ENCODE results near the gene CYP2A13.
"Not testable (repeated sequence)": the region's sequence is repeated elsewhere in the genome, so short reads cannot be mapped to it uniquely, and the experiment has no call there.

- TF ChIP-seq EZH2 (IDR thresholded peaks at IDR 0.05; ENCODE audit: borderline replicate concordance, low read length), result not testable (repeated sequence)
- TF ChIP-seq, protein P1, sequence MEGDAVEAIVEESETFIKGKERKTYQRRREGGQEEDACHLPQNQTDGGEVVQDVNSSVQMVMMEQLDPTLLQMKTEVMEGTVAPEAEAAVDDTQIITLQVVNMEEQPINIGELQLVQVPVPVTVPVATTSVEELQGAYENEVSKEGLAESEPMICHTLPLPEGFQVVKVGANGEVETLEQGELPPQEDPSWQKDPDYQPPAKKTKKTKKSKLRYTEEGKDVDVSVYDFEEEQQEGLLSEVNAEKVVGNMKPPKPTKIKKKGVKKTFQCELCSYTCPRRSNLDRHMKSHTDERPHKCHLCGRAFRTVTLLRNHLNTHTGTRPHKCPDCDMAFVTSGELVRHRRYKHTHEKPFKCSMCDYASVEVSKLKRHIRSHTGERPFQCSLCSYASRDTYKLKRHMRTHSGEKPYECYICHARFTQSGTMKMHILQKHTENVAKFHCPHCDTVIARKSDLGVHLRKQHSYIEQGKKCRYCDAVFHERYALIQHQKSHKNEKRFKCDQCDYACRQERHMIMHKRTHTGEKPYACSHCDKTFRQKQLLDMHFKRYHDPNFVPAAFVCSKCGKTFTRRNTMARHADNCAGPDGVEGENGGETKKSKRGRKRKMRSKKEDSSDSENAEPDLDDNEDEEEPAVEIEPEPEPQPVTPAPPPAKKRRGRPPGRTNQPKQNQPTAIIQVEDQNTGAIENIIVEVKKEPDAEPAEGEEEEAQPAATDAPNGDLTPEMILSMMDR (conservative IDR thresholded peaks at IDR 0.05 in 1 of 2, IDR thresholded peaks at IDR 0.05 in 1 of 2; ENCODE audit: extremely low read depth in 1 of 2, insufficient read depth in 1 of 2, low read depth in 1 of 2, low read length in 2 of 2), result not testable (repeated sequence)
Observed at GRCh38 chr19:41127801-41128300, 39.6 kb downstream of the CYP2A13 start.

All from mammary epithelial cell (primary cell).